Stimulated activated CD8-positive, alpha-beta memory T cell treated with anti-CD3 and anti-CD28 coated beads, Interleukin-7, amount 100 ng/mL, for 48 hours (primary cell): ENCODE measurements around the gene IFI27L2.

Experiments used
- DNase-seq, 2 donors: peaks; one replicate each; pipeline ENCODE4 v3.0.0-alpha.2; 2020; ENCODE audit warnings: low read depth in 1 of 2; ENCODE audit errors: extremely low read depth in 1 of 2

The IFI27L2 gene

DNA sequence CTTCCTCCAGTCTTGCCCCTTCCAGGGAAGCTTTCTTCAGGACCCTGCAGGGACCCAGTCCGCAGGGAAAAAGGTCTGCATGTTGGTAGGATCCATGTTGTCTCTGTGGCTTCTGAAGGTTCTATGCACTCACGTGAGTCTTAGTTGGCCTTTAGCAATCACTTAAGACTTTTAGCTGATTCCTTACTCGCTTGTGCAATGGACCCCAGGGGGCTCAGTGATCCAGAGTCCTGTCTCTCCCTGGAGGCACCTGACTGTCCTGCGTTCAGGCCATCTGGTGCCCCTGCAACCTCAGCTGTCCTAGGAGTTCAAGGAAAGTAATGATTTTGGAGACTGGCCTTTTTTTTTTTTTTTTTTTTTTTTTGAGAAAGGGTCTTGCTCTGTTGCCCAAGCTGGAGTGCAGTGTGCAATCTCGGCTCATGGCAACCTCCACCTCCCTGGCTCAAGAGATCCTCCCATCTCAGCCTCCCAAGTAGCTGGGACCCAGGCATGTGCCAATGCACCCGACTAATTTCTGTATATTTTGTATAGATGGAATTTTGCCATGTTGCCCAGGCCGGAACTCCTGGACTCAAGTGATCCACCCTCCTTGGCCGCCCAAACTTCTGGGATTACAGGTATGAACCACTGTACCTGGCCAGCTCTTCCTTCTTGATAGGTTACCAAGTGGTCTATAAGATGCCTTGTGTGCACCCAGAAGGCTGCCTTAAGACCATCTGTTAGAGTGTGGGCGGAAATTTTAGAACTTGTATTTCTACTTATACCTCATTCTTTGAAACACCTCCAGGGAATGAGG, 4.6 kb downstream of the IFI27L2 start:
- no peak for DNase-seq

GRCh38 chr14:94123868-94124267, 5.5 kb downstream of the IFI27L2 start:
- no peak for DNase-seq

- DNase-seq, result no peak
Measured at GRCh38 chr14:94123296-94123695, 6.1 kb downstream of the IFI27L2 start.

DNA sequence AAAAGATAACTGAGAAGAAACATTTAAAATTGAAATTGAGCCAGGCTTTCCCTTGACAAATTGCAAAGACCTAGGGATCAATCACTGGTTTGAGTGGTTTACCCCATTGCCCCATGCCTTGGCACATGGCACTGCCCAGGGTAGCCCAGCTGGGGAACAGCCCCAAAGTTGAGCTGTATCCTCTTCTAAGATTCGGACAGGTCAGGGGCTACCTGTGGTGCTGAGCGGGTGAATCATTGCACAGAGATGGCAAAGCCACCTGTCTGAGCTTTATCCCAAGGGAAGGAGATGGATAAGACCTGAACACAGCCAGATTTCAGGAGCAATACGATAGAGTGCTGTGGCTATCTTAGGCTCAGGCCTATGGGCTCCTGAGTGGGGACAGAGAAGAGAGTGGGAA, 7.0 kb downstream of the IFI27L2 start:
- no peak for DNase-seq

DNA sequence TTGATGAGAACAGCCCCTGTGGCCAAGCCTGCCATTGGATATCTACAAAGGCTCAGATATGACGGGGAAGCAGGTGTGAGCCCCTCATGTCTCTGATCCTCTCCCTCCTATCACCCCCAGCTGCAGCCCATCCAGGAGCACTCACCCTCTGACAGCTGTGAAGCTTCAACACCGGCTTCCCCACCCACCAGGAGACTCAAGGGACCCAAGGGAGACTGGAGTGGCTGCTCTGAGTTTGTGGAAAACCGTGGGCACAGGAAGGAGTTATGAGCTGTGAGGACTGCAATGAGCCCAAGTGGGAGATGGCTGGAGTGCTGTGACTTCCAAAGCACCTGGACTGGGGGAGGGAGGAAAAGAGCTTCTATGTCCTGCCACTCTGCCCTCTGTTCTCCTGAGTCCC, 7.9 kb downstream of the IFI27L2 start:
- DNase-seq, result no peak

DNA sequence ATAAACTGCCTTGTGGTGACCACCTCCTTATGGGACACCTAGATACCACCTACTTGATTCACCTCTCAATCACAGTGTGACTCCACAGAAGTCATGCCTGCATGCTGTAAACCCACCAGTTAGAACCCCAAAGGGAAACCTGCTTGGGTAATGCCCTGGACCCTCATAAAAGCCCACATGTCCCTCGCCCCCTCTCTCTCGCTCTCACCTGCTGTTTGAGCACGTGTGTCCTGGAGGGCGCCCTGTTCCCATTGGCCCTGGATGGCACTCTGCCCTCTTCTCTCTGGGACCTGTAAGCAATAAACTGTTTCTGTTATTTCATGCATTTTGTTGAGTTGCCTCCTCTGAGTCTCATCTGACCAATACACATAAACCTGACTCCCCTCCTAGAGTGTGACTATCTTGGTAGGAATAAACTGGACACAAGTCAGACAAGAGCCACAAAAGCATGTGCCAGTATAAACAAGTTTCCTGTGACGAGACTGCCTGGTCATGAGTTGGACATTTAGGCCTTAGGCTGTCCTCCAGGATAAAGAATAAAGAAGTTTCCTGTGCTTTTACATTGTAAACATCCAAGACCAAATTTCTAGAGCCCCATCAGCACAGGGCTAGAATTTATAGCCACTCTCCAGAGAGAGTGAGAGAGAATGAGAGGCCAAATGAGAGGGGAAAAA, 8.6 kb downstream of the IFI27L2 start:
- no peak for DNase-seq

DNA sequence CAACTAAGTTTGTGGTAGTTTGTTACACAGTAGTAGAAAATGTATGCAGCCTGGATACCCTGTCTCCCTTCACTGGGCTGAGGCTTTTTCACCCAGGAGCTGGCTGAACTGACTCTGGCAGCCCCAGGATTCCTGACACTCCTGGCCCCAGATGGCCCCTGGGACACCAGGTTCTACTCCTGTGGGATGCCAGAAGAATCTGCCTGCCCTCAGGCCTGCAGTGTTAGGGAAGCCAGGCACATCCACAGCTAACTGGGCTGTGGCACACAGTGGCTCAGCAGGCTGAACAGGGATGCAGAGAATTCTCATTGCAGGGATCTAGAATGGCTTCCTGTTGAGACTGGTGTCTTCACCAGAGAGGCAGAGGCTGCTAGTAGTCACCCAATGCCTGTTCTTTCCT, 10.3 kb downstream of the IFI27L2 start:
- no peak for DNase-seq

DNA sequence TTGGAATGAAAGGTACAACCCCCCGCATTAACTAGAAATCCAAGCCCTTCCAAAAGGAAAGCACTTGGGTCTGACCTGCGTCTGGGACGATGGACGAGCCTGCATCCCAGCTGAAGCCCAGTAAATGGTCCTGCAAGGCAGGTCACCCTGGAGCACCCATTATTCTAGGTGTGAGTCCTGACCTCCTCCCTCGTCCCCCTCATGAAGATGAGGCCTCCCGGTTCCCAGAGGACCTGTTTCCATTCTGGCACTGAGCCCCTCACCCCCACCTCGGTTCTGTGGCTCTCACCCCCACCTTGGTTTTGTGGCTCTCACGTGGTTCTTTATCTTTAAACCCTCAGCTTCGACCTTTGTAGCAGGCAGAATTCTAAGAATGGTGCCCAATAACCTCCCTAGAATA, 11.5 kb downstream of the IFI27L2 start:
- no peak for DNase-seq

- no peak for DNase-seq
Measured at GRCh38 chr14:94116701-94117100, 12.7 kb downstream of the IFI27L2 start.

DNA sequence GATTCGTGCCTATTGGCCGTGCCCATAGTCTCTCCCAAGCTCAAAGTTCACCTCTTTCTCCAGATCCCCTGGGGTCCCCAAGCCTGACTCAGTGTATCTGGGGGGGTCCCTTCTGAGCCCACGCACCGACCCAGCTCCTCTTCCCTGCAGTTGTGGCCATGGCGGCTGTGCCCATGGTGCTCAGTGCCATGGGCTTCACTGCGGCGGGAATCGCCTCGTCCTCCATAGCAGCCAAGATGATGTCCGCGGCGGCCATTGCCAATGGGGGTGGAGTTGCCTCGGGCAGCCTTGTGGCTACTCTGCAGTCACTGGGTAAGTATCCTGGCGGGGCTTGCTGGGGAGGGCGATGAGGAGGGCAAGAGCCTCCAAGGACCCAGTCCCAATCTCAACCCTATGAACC, 13.8 kb downstream of the IFI27L2 start:
- no peak for DNase-seq

GRCh38 chr14:94115058-94115591, 14.3 kb downstream of the IFI27L2 start:
- no peak for DNase-seq

DNA sequence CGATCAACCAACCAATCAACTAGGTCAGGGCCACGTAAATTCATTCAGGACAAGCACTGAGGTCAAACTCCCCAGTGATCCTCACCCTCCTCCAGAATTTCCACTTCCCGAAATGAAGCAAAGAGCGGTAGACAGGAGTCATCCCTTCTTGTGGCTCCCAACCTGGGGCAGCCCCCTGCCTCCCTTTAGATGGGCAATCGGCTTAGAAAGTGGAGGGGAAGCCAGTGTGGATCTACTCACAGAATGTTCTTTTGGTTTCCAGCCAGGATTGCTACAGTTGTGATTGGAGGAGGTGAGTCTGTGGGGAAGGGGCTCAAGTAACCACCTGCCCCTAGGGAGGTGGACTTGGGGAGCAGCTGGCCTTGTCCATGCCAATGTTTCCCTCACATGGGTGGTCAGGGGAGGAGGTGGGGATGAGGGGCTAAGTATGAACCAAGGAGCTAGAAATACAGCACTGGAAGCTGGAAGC, 14.8 kb downstream of the IFI27L2 start:
- DNase-seq, result no peak

- DNase-seq, result no peak
Measured at GRCh38 chr14:94113908-94114588, 15.4 kb downstream of the IFI27L2 start.

- DNase-seq, result no peak
Measured at GRCh38 chr14:94113490-94113889, 15.9 kb downstream of the IFI27L2 start.

GRCh38 chr14:94113073-94113472, 16.3 kb downstream of the IFI27L2 start:
- DNase-seq, result no peak

- DNase-seq, result no peak
Measured at GRCh38 chr14:94112513-94113063, 16.8 kb downstream of the IFI27L2 start.

GRCh38 chr14:94111276-94112095, 17.9 kb downstream of the IFI27L2 start:
- DNase-seq, result no peak

DNA sequence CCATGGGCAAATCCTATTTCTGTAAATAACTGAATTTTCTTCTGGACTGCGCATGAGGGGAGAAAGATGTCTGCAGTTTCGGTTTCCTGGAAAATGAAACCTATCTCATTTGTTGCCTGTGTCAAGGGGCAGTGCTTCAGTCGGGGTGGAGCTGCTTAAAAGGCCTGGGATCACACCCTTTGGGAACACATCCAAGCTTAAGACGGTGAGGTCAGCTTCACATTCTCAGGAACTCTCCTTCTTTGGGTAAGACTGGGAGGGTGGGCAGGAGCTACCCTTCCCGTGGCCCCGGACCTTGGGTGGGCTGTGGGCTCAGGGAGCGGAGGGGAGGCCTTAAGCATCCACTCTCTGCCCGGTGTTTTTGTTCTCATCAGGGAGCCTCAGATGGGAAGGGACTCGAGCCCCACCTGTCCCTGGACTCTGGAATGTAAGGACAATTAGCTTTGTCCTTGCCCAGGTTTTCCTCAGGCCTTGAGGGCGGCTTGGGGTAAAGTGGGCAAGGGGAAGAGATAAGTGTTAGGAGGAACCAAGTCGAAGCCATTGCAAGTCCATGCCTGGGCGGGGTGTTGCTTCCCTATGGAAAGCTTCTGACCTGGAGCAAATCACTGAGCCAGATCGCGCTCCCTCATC, 18.7 kb downstream of the IFI27L2 start, which contains the start of gene IFI27:
IFI27 (plus strand) TSS at position 185 of the 630 bp plus-strand sequence.
- DNase-seq, result no peak

- no peak for DNase-seq
Measured at GRCh38 chr14:94109915-94110250, 19.5 kb downstream of the IFI27L2 start.

- DNase-seq, result no peak
Measured at GRCh38 chr14:94104731-94105130, 24.7 kb downstream of the IFI27L2 start.
